Measurements from ENCODE around the gene IDNK.

Gene IDNK

GRCh38 chr9:83636813-83637212 is 13.9 kb downstream of the IDNK start:
- peak; percentile 4 for DNase-seq

GRCh38 chr9:83637389-83637788 is 14.4 kb downstream of the IDNK start:
- DNase-seq, result no peak

- no peak for DNase-seq
These were observed 16.3 kb downstream of the IDNK start for GRCh38 chr9:83639266-83639665.

- DNase-seq, result no peak
These were observed 19.9 kb downstream of the IDNK start for GRCh38 chr9:83642793-83643192.

GRCh38 chr9:83646500-83647239 is 23.7 kb downstream of the IDNK start:
- no peak for DNase-seq

DNA sequence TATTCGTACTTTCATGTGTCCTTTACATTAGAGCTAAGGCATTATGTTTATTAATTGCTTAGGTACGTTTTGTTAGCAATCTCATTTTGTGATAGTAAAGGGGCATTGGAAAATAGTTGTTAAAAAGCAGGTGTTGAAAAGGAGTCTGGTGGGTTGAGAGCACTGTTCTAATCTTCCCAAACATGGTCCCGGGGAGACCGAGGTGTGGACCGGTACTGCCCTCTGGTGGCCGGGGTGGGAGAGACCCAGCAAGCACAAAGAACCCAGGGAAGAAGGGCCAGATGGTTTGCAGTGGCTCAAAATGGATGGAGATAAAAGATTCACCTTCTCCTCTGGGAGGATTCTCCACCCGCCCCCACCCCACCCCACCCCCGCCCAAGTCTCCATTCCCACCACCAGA is 26.1 kb downstream of the IDNK start:
- peak; percentile 74 for DNase-seq

GRCh38 chr9:83649515-83649914 is 26.6 kb downstream of the IDNK start:
- DNase-seq, result no peak

GRCh38 chr9:83651558-83651957 is 28.6 kb downstream of the IDNK start:
- DNase-seq, result no peak

GRCh38 chr9:83652433-83652832 is 29.5 kb downstream of the IDNK start:
- no peak for DNase-seq

DNA sequence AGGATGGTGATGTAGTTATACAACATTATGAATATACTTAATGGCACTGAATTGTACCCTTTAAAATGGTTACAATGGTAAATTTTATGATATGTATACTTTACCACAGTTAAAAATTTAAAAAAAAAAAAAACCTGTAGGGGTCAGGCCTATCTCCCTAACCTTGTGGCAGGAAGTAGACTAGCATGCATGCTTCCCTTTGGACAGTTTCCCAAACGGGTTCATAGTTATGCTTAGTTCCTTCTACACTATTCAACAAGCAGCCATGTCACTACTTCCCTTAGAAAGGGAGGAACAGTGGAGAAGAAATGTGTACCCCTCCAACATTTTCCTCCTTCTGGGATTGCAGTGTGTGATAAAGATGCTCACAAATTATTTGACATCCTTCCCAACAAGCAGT is 32.5 kb downstream of the IDNK start:
- no peak for DNase-seq

DNA sequence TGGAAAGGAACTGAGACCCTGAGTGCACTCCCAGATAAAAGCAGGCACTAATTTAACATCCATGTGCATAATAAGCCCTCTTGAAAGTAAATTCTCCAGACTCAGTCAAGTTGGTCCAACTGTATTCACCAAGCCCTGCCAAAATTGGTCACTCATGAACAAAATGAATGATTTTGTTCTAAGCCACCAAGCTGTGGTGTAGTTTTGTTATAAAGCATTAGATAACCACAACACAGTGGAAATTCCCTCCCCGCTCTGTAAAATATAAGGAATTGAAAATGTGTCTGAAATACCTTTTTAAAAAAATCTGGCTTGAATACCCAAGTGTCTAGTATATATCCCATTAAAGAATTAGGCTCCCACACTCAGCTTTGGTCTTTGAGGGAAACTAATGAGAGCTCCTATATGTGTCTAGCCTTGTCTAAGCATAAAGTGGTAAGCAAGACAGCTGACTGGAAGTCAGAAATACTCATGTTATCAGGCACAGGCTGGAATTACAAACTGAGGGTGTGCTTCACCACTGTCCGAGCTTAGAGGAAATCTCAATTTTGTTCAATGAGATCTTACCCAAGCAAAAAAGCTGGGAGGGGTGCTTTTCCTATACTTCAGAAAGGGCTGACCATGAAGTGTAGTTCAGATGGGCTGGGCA is 33.2 kb downstream of the IDNK start:
- DNase-seq, result no peak

GRCh38 chr9:83656952-83657351 is 34.0 kb downstream of the IDNK start:
- no peak for DNase-seq

- DNase-seq, result no peak
These were observed 40.0 kb downstream of the IDNK start for GRCh38 chr9:83662933-83663332.

GRCh38 chr9:83665580-83666200 is 42.7 kb downstream of the IDNK start:
- no peak for DNase-seq

DNA sequence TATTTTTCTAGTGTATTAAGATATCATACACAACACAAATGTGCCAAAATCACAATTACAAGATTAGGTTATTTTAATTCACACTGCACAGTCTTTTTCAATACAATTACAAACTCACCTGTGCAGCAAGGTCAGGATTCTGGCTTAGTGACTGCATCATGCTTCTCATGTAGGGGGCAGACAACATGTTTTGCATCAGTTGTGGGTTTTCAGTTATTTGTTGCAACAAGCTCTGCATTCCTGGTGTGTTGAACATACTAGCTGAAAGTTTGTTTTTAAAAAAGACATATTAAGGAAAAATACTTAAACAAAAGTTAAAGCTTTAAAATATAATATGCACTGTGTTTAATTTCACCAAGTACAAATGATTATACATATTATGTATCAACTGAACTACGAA is 46.1 kb downstream of the IDNK start:
- DNase-seq, result no peak

DNA sequence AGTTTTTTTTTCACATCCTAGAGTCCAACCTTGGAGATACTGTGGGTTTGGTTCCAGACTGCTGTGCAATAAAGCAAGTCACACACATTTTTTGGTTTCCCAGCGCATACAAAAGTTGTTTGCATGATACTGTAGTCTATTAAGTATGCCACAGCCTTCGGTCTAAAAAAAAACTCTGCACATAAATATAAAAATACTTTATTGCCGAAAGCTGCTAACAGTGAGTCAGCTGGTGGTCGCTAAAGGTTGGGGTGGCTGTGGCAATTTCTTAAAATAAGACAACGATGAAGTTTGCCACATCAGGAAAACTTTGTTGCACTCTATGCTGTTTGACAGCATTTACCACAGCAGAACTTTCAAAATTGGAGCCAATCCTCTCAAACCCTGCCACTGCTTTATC is 47.4 kb downstream of the IDNK start:
- DNase-seq, result no peak

- no peak for DNase-seq
These were observed 48.5 kb downstream of the IDNK start for GRCh38 chr9:83671451-83671850.

- DNase-seq, result no peak
These were observed 52.5 kb downstream of the IDNK start for GRCh38 chr9:83675466-83675865.

DNA sequence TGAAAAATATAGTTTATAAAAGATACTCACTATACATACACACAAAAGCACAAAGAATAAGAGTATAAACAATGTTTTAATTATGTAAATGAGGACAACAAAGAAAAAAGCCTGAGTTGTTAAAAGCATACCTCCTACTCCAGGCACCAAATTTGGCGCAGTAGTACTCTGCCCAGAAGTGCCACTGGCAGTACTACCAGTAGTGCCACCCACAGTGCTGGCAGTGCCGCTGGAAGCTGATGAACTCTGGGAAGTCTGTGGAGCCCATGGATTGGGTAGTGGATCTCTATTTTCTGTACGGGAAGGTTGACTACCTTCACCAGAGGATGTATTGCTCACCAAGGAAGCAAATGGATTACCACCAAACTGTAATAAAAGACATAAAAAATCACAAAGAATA is 54.7 kb downstream of the IDNK start:
- DNase-seq, result no peak

- no peak for DNase-seq
These were observed 57.3 kb downstream of the IDNK start for GRCh38 chr9:83680233-83680632.

DNA sequence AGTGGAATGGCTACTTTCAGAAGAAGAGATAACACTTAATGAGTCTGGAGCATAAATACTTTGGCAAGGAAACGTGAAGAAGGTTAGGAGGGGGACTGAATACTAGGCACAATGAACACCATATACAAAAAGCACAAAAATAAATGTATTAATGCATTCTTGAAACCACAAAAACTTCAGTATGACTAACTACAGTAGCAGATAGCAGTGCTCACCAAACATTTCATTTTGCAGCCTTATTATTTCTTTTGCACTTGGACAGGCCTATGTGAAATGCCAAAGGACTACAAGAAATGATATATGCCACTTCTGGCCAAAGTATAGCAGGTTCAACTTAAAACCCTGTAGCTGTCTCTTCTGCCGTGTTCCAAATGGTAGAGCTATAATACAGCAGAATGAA is 58.5 kb downstream of the IDNK start:
- no peak for DNase-seq

GRCh38 chr9:83688921-83689320 is 66.0 kb downstream of the IDNK start:
- peak; percentile 13 for DNase-seq

DNA sequence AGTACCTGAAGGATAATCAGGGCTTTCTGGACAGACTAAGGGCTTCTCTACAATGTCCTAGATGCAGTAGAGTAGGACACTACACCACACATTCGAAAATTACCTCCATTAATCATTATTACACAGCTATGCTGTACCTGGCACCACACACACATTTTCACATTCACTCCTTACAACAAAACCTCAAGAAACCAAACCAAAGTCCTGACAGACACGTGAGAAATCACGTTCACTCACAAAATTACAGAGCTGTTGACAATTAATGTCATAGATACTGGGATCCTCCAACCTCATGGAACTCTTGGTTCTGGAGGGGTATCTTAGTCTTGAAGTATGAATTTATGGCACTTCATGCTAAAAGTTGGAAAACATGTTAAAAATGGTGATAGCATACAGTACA is 68.5 kb downstream of the IDNK start:
- DNase-seq, result no peak
